NT2/D1 (cell line): ENCODE results near the gene PMEL.
A peak's percentile ranks its signal among the peaks of the same experiment; 100 is the strongest.
"Not testable (repeated sequence)": the region's sequence is repeated elsewhere in the genome, so short reads cannot be mapped to it uniquely, and the experiment has no call there.

Experiments
- DNase-seq: peaks from one replicate; pipeline ENCODE4 v3.0.0-alpha.2; 2011; ENCODE audit warnings: low read depth, low spot score
- H3K27me3 ChIP-seq: 2 replicates; pipeline ENCODE4 v1.6.0; 2011; ENCODE audit warnings: mild to moderate bottlenecking; ENCODE audit not compliant: insufficient read length, insufficient read depth
- H3K36me3 ChIP-seq: 2 replicates; pipeline ENCODE4 v1.6.1; 2011; ENCODE audit warnings: mild to moderate bottlenecking, low read length, mixed read lengths; ENCODE audit not compliant: insufficient read depth, insufficient read length
- H3K4me1 ChIP-seq: 2 replicates; pipeline ENCODE4 v1.5.1; 2011; ENCODE audit not compliant: insufficient read depth, insufficient read length
- H3K4me3 ChIP-seq: 2 replicates; pipeline ENCODE4 v1.5.1; 2011; ENCODE audit warnings: low read depth; ENCODE audit not compliant: insufficient read length
- H3K9ac ChIP-seq: 2 replicates; pipeline ENCODE4 v1.6.0; 2011; ENCODE audit warnings: low read depth; ENCODE audit not compliant: insufficient read length
- H3K9me3 ChIP-seq: 2 replicates; pipeline ENCODE4 v1.5.1; 2011; ENCODE audit warnings: mild to moderate bottlenecking, low read length; ENCODE audit not compliant: insufficient read depth
- SUZ12 ChIP-seq: IDR thresholded peaks from 2 replicates; pipeline ENCODE4 v1.6.1; 2011; ENCODE audit not compliant: insufficient read length, insufficient read depth; ENCODE audit errors: extremely low read depth
- YY1 ChIP-seq: IDR thresholded peaks from 2 replicates; pipeline ENCODE4 v1.6.1; 2011; ENCODE audit not compliant: insufficient read length, insufficient read depth
- ZNF274 ChIP-seq: IDR thresholded peaks from 2 replicates; pipeline ENCODE4 v1.6.1; 2011; ENCODE audit warnings: mild to moderate bottlenecking, low read depth, low read length

Gene PMEL

DNA sequence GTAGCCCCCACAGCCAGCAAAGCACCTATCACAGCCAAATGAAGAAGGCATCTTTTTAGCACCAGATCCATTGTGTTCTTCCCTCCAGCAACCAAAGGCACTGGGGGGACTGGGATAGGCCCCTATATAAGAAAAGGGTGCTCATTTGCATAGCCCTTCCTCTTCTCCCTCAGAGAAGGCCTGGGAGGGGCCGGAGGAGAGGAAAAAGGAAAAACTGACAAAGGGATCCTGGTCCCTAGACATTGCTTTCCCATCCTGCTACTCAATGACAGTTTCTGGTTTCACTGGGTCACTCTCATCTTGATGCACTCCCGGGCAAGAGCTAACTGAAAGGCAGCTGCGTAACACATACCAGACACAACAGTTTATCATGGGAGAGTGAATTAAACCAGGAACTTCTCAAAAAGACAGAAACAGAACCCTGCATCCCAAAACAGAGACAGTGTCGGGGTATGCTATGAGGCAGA is at the start of gene PMEL:
Gene PMEL (minus strand): TSS at position 102 of the 467 bp plus-strand sequence. CDS start 31 bp downstream, at position 71.
- Histone ChIP-seq H3K9ac (peak within 1 kb of the TSS; percentile 88), H3K27me3 (no peaks in the 10 kb centered on the region), H3K9me3 (no peaks in the 10 kb centered on the region), H3K36me3 (peaks cover 31% of the 10 kb centered on the region), H3K4me1 (peaks cover 6% of the 10 kb centered on the region), H3K4me3 (peak within 1 kb of the TSS; percentile 76)
- TF ChIP-seq ZNF274 (no peak), SUZ12 (no peak), YY1 (no peak)
- DNase-seq, result no peak

DNA sequence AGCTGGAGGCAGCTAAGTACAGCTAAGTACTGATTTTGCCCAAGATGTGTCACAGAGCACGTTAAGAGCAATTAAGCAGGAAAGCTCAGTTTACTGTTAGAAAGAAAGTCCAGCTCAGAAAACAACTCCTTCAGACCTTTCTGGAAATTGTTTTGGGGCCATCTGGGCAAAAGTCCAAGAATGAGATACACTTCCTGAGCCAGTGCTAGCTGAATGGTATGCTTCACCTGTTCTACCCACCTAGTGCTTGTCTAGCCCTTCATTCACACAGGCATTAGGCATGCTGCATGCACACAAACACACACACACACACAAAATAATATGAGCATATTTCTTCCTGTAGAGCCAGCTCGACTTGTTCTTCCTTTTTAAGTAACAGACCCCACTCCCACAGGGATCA is 48.4 kb upstream of the PMEL start:
- no peaks in the 10 kb centered on the region for H3K9me3 ChIP-seq
- no peak for DNase-seq
- TF ChIP-seq SUZ12 (no peak), ZNF274 (no peak), YY1 (no peak)

DNA sequence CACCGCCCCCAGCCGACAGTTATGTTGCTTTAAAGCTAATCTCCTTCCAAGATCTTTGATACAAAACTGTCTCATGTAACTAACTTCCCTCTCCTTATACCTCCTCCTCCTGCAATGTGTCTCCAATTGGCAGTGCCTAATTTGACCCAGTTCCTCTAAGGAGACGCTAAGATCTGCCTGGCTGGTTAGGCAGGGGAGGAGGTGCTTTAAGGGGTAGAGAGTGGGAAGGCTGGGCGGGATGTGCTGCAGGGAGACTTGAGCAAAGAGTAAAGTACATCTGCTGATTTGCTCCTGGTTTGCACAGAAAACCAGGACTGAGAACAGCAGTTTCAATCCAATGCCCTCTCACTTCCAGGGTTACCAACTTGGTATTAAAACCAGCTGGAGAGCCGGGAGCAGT is 47.6 kb upstream of the PMEL start:
- Histone ChIP-seq H3K4me3 (no peak overlapping the region), H3K4me1 (no peaks in the 10 kb centered on the region), H3K27me3 (no peaks in the 10 kb centered on the region), H3K36me3 (no peaks in the 10 kb centered on the region), H3K9ac (no peak overlapping the region), H3K9me3 (no peaks in the 10 kb centered on the region)
- no peak for DNase-seq
- no peak for TF ChIP-seq YY1
- no peak for TF ChIP-seq SUZ12
- TF ChIP-seq ZNF274, result no peak

More for the DNA sequence above, 48.4 kb upstream of the PMEL start:
- no peak overlapping the region for H3K9ac ChIP-seq
- H3K4me1 ChIP-seq, result no peaks in the 10 kb centered on the region
- H3K4me3 ChIP-seq, result no peak overlapping the region
- no peaks in the 10 kb centered on the region for H3K36me3 ChIP-seq
- no peaks in the 10 kb centered on the region for H3K27me3 ChIP-seq

DNA sequence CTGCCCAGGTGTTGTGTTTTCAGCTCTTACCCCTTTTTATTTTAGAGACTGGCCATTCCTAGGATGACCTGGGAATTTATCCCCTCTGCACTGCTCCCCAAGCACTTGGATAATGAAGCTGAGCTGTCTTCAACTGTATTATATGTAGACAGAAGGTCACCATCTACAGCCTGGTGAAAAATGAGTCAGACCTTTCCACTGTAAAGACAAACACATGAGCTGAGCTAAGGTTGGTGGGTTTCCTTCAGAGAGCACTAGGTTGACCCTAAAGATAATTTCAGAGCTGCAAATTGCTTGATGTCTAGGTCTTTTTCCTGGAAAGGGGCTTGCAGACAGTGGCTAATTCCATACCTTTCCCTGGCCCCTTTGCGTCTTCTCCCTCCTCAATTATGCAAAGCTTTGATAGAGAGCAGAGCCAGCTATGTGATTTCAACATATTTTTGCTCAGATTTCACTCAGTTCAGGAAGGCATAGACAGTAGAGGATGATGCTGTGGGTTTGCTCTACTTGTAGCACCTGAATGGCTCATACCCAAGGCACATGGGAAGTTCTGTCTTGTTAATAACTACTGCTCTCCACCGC is 45.8 kb upstream of the PMEL start:
- no peaks in the 10 kb centered on the region for H3K36me3 ChIP-seq
- DNase-seq, result no peak
- H3K9me3 ChIP-seq, result no peaks in the 10 kb centered on the region
- no peaks in the 10 kb centered on the region for H3K4me1 ChIP-seq
- TF ChIP-seq ZNF274 (no peak), YY1 (no peak), SUZ12 (no peak)
- H3K4me3 ChIP-seq, result no peak overlapping the region
- no peaks in the 10 kb centered on the region for H3K27me3 ChIP-seq
- H3K9ac ChIP-seq, result no peak overlapping the region

DNA sequence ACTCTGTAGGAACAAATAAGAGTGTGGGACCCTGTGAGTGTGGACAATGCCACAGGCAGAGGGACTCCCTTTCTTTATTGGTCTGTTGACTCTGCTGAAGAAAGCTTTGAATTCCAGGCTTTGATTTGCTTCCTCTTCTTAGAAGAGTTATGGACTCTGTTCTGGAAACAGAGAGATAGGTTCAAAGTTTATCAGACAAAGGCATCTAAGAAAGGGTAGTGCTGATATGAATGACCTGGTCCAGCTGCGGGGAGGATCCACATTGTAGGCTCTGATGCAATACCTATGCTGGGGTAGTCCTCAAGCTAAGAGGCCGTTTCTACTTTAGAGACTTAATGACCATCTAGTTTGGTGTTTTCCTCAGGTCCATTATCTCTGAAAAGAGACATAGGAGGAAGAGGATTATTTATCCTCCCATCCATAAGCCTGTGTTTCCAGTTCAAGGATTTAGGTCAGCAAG is 44.3 kb upstream of the PMEL start:
- no peak for DNase-seq
- Histone ChIP-seq H3K9me3 (no peaks in the 10 kb centered on the region), H3K36me3 (no peaks in the 10 kb centered on the region), H3K27me3 (no peaks in the 10 kb centered on the region), H3K4me1 (no peaks in the 10 kb centered on the region), H3K9ac (no peak overlapping the region), H3K4me3 (no peak overlapping the region)
- no peak for TF ChIP-seq SUZ12
- no peak for TF ChIP-seq YY1
- TF ChIP-seq ZNF274, result no peak

DNA sequence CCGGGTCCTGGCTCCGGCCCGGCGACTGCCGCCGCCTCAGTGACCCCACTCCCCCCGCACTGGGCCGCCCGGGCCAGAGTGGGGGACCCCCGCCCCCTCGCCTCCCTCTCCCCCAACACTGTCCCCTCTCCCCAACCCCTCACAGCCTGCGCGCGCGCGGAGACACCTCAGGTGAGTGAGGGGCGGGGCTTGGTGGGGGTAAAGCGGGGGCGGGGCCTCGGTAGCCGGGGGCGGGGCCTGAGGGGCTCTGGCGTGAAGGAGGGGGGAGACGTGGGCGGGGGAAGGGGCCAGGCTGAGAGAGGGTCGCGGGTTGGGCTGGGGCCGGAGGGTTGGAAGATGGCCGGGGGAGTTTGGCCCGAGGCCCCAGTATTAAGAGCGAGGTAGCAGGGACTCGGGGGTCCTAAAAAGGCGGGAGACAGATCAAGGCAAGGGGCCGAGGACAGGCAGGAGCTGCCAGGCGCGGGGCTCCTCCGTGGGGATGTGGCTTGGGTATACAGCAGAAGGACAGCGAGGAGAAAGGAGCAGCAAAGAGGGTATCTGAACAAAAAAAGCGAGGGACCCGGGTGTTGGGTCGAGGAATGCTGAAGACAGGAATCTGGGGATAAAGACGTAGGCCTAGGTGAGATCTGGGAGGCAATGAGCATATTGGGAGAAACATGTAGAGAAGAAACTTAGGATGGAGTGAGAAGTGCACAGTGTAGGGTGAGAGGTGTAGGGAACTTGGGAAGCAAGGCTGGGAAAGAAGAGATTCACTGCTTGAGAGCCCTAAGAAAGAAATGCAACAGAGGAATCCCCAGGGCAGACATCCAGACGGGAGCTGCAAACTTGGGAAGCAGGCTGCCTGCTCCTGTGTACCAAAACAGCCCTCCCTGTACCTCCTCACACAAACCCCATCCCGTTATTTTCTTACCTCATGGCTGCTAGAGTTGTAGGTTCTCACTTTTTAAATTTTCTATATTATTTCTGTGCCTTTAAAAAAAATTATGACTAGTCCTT is 42.0 kb upstream of the PMEL start:
- no peaks in the 10 kb centered on the region for H3K9me3 ChIP-seq
- peak overlapping the region; percentile 89 for H3K9ac ChIP-seq
- TF ChIP-seq YY1 (no peak), SUZ12 (no peak), ZNF274 (no peak)
- no peak for DNase-seq
- no peaks in the 10 kb centered on the region for H3K4me1 ChIP-seq
- H3K27me3 ChIP-seq, result no peaks in the 10 kb centered on the region
- H3K36me3 ChIP-seq, result peaks cover 16% of the 10 kb centered on the region
- peak overlapping the region; percentile 72 for H3K4me3 ChIP-seq

DNA sequence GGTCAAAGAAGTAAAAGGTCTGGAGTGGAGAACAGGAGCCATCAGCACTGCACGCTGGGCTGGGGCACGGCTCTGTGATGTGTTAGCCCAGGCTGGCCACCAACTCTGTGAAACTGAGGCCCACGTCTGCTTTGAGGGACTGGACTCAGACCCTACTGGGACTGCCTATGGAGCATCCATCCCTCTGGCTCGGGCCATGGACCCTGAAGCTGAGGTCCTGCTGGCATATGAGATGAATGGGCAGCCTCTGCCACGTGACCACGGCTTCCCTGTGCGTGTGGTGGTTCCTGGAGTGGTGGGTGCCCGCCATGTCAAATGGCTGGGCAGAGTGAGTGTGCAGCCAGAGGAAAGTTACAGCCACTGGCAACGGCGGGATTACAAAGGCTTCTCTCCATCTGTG is 38.4 kb upstream of the PMEL start:
- DNase-seq, result no peak
- Histone ChIP-seq H3K4me3 (no peak overlapping the region), H3K4me1 (no peaks in the 10 kb centered on the region), H3K9ac (no peak overlapping the region), H3K36me3 (peaks cover 28% of the 10 kb centered on the region), H3K9me3 (no peaks in the 10 kb centered on the region; the same call in 1 of the 2 replicates), H3K27me3 (no peaks in the 10 kb centered on the region)
- TF ChIP-seq YY1 (no peak), SUZ12 (no peak), ZNF274 (no peak)

DNA sequence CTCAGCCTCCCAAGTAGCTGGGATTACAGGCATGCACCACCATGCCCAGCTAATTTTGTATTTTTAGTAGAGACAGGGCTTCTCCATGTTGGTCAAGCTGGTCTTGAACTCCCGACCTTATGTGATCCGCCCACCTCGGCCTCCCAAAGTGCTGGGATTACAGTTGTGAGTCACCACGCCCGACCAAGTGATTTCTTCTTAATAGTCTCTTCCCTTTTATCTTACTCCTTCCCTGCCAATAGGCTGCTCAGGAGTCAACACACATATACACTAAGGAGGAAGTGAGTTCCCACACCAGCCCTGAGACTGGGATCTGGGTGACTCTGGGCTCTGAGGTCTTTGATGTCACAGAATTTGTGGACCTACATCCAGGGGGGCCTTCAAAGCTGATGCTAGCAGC is 37.5 kb upstream of the PMEL start:
- DNase-seq, H3K27me3 ChIP-seq, H3K9ac ChIP-seq, H3K4me1 ChIP-seq, H3K9me3 ChIP-seq, H3K4me3 ChIP-seq: not testable (repeated sequence)
- H3K36me3 ChIP-seq, result peaks cover 28% of the 10 kb centered on the region
